Smooth muscle cell (in vitro differentiated cells): ENCODE results near the gene SAC3D1. TPM values are rescaled to one million over a fixed set of nuclear protein-coding genes. Genes with fewer than 3 reads are reported as not detected.

Source experiments
- DNase-seq: peaks from one replicate; lab custom pipeline; 2025; ENCODE audit not compliant: unreplicated experiment; lab: John Stamatoyannopoulos, UW
- H2AFZ ChIP-seq: fragments of 200-600 bp; sonication (generic); 2 replicates; pipeline ENCODE4 v1.6.0; 2016; ENCODE audit warnings: antibody characterized with exemption, low read depth, mild to moderate bottlenecking
- H3F3A ChIP-seq: fragments of 200-600 bp; sonication (generic); 2 replicates; pipeline ENCODE4 v1.6.0; 2017; ENCODE audit warnings: antibody characterized with exemption, low read depth
- H3K27ac ChIP-seq: fragments of 200-600 bp; sonication (generic); 2 replicates; pipeline ENCODE4 v1.5.1; 2016; ENCODE audit warnings: low read depth, mild to moderate bottlenecking
- H3K27me3 ChIP-seq: fragments of 200-600 bp; sonication (generic); 2 replicates; pipeline ENCODE4 v1.6.1; 2016; ENCODE audit warnings: low read depth, mild to moderate bottlenecking
- H3K36me3 ChIP-seq: fragments of 200-600 bp; sonication (generic); 2 replicates; pipeline ENCODE4 v1.5.1; 2016; ENCODE audit warnings: low read depth
- H3K4me1 ChIP-seq: fragments of 200-600 bp; sonication (generic); 2 replicates; pipeline ENCODE4 v1.5.1; 2016; ENCODE audit warnings: low read depth
- H3K4me2 ChIP-seq: fragments of 200-600 bp; sonication (generic); 2 replicates; pipeline ENCODE4 v1.6.0; 2016; ENCODE audit warnings: mild to moderate bottlenecking
- H3K4me3 ChIP-seq: fragments of 200-600 bp; sonication (generic); 2 replicates; pipeline ENCODE4 v1.5.1; 2016; ENCODE audit warnings: mild to moderate bottlenecking
- H3K79me2 ChIP-seq: fragments of 200-600 bp; sonication (generic); 2 replicates; pipeline ENCODE4 v1.6.0; 2016; ENCODE audit warnings: low read depth, mild to moderate bottlenecking
- H3K9ac ChIP-seq: fragments of 200-600 bp; sonication (generic); 2 replicates; pipeline ENCODE4 v1.6.0; 2016; ENCODE audit warnings: low read depth
- H3K9me3 ChIP-seq: fragments of 200-600 bp; sonication (generic); replicated peaks from 2 replicates; pipeline ENCODE4 v1.5.1; 2016; ENCODE audit warnings: low read depth
- H4K20me1 ChIP-seq: fragments of 200-600 bp; sonication (generic); 2 replicates; pipeline ENCODE4 v1.6.0; 2016; ENCODE audit warnings: low read depth
- WGBS: methylation state at CpG from one replicate; pipeline ENCODE4 v1.1.7; 2016; ENCODE audit warnings: low lambda C conversion rate; 5-methylcytosine and 5-hydroxymethylcytosine counted together
- polyA plus RNA-seq: library from polyadenylated mRNA; unstranded; fragments of >200 nt; fragmentation: Nextera tagmentation; extraction: Ambion mirVana; gene quantifications from 2 replicates; pipeline ENCODE4 v1.2.1, GENCODE V29; 2016
- total RNA-seq: library from RNA; depleted of rRNA; stranded (reverse); fragments of >200 nt; gene quantifications from 2 replicates; pipeline ENCODE4 v1.2.3, GENCODE V29; 2014
- TF ChIP-seq, protein P1 (sequence below): fragments of 200-600 bp; sonication (generic); IDR thresholded peaks from 2 replicates; pipeline ENCODE4 v1.5.1; 2017; ENCODE audit warnings: borderline replicate concordance, mild to moderate bottlenecking, antibody characterized with exemption; ENCODE audit not compliant: insufficient read depth, poor library complexity, severe bottlenecking

Gene SAC3D1
- total and polyA plus RNA-seq, 2 experiments from 2014 or later = 7.4 to 26.2 TPM

DNA sequence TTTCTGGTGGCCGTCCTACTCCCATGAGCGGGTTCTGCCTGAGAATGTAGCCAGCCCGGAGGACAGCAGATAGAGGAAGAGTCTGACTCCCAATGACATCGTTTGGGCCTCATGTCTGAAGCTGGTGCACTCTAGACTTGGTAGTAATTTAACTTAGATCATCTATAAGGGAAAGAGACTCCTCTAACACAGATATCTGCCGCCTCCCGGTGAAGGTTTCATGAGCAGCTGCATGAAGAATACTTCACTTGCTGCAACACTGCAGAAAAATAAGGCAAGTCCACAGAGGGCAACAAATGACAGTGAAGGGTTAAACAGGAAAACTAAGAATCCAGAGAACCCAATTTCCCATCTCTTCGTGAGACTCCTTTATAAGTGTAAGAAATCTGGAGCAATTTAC lies 33.0 kb upstream of the SAC3D1 start:
- H4K20me1 ChIP-seq = no peaks in the 10 kb centered on the region
- H3K79me2 ChIP-seq = no peaks in the 10 kb centered on the region
- H3K36me3 ChIP-seq = no peaks in the 10 kb centered on the region
- no peaks in the 10 kb centered on the region for H3K9me3 ChIP-seq
- H3K4me2 ChIP-seq = no peak overlapping the region
- no peak overlapping the region for H3K27ac ChIP-seq
- peaks cover 2% of the 10 kb centered on the region for H3K4me1 ChIP-seq
- H3F3A ChIP-seq = no peaks in the 10 kb centered on the region
- H3K4me3 ChIP-seq = no peak overlapping the region
- no peak for DNase-seq
- no peak overlapping the region for H2AFZ ChIP-seq
- H3K9ac ChIP-seq = peak overlapping the region; percentile 46
- 87% methylated on average over 7 of the region's 7 CpGs for WGBS
- TF ChIP-seq, protein P1, sequence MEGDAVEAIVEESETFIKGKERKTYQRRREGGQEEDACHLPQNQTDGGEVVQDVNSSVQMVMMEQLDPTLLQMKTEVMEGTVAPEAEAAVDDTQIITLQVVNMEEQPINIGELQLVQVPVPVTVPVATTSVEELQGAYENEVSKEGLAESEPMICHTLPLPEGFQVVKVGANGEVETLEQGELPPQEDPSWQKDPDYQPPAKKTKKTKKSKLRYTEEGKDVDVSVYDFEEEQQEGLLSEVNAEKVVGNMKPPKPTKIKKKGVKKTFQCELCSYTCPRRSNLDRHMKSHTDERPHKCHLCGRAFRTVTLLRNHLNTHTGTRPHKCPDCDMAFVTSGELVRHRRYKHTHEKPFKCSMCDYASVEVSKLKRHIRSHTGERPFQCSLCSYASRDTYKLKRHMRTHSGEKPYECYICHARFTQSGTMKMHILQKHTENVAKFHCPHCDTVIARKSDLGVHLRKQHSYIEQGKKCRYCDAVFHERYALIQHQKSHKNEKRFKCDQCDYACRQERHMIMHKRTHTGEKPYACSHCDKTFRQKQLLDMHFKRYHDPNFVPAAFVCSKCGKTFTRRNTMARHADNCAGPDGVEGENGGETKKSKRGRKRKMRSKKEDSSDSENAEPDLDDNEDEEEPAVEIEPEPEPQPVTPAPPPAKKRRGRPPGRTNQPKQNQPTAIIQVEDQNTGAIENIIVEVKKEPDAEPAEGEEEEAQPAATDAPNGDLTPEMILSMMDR = no peak
- H3K27me3 ChIP-seq = no peaks in the 10 kb centered on the region

DNA sequence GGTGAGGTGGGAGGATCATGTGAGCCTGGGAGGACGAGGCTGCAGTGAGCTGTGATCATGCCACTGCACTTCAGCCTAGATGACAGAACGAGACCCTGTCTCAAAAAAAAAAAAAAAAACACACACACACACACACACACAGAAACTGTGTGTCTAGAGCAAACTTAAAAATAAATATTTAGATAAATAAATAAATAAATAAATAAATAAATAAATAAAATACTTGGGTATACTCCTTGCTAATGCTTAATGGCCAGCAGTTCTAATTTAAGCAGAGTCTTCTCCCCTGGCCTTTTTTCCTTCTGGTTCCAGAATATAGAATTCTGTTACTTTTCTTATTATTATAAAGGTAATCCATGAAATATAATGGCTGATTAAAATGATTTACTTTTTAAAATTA lies 32.1 kb upstream of the SAC3D1 start:
- no peaks in the 10 kb centered on the region for H4K20me1 ChIP-seq
- H3K27me3 ChIP-seq = no peaks in the 10 kb centered on the region
- H3K9ac ChIP-seq = no peak overlapping the region
- WGBS = 83% methylated on average over 2 of the region's 2 CpGs
- H3K4me3 ChIP-seq = no peak overlapping the region
- H3K27ac ChIP-seq = no peak overlapping the region
- H2AFZ ChIP-seq = no peak overlapping the region
- no peak overlapping the region for H3K4me2 ChIP-seq
- no peaks in the 10 kb centered on the region for H3F3A ChIP-seq
- H3K9me3 ChIP-seq = no peaks in the 10 kb centered on the region
- DNase-seq = no peak
- TF ChIP-seq, protein P1 = no peak
- H3K36me3 ChIP-seq = no peaks in the 10 kb centered on the region
- peaks cover 5% of the 10 kb centered on the region for H3K4me1 ChIP-seq
- no peaks in the 10 kb centered on the region for H3K79me2 ChIP-seq

DNA sequence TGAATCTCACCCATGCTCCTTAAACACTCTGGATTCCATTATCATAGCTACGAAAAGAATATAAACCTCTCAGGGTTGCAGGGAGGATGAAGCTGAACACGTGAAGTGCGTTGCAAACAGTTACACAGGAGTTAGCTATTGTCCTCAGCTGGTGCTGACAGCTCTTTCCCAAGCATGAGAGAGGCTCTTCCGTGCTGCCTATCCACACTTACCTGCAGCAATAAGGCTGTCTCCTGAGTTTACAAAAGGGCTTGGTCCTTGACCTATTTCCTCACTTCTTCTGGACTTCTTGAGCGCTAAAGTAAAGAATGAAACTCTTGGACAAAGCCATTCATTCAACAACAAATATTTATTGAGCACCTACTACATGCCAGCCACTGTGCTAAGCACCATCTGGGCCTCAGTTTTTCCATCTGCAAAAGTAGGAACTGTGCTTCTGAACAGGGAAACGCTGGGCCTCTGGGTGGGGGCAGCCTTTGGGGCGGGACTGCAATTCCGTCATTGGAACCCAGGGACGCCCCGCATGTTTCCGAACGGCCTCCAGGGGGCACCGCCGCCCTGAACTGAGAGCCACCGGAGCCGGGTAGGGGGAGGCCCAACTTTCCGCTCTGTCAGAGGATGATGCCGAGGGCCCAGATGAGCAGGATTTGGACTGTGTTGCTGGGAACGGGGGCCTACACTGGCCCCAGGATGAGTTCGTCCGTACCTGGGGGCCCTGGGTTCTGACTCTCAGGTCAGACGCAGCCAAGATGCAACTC lies 27.7 kb upstream of the SAC3D1 start:
- peaks cover 10% of the 10 kb centered on the region for H3K4me1 ChIP-seq
- 18% methylated on average over 22 of the region's 22 CpGs for WGBS
- H3K4me2 ChIP-seq = peak overlapping the region; percentile 91
- peak overlapping the region; percentile 93 for H3K27ac ChIP-seq
- peak overlapping the region; percentile 98 for H2AFZ ChIP-seq
- H3K79me2 ChIP-seq = peaks cover 11% of the 10 kb centered on the region
- H3K4me3 ChIP-seq = peak overlapping the region; percentile 76
- TF ChIP-seq, protein P1 = peak; percentile 58
- no peaks in the 10 kb centered on the region for H3K36me3 ChIP-seq
- no peaks in the 10 kb centered on the region for H4K20me1 ChIP-seq
- peak overlapping the region; percentile 84 for H3K9ac ChIP-seq
- H3K27me3 ChIP-seq = no peaks in the 10 kb centered on the region
- peaks cover 6% of the 10 kb centered on the region for H3F3A ChIP-seq
- peak; percentile 81 for DNase-seq
- no peaks in the 10 kb centered on the region for H3K9me3 ChIP-seq
